Occipital lobe (tissue), 2 donors: ENCODE results near the gene ZDHHC8. TPM values are rescaled to one million over a fixed set of nuclear protein-coding genes. Genes with fewer than 3 reads are reported as not detected.

ENCODE experiments used
- DNase-seq: peaks from one replicate; lab custom pipeline; 2025; lab: John Stamatoyannopoulos, UW
- total RNA-seq: library from RNA; depleted of rRNA; stranded (reverse); fragments of >200 nt; gene quantifications from one replicate; pipeline ENCODE4 v1.2.3, GENCODE V29; 2014

Gene ZDHHC8
- total RNA-seq, 1 donor from 2014 or later = 3.3 TPM

DNA sequence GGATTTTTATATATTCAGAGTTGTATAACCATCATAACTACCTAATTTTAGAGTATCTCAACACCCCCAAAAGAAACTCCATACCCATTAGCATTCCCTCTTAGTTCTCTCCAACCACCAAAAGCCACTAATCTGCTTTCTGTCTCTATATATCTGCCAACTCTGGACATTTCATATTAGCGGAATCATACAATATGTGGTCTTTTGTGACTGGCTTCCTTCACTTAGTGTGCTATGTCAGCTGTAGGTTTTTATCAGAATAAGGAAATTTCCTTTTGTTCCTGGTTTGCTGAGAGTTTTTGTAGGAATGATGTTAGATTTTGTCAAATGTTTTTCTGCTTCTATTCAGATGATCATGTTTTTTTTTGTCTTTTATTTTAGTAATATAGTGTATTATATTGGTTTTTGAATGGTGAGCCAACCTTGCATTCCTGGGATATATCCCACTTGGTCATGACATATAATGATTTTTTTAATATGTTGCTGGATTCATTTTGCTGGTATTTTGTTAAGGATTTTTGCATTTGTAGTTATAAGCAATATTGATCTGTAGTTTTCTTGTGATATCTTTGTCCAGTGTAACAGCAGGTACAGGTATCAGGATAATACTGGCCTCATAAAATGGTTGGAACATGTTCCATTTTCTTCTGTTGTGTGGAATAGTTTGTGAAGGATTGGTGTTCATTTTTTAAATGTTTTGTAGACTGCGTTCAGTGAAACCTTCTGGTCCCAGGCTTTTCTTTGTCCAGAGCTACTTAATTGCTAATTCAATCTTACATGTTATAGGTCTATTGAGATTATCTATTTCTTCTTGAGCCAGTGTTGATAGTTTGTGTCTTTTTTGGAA lies 34.8 kb upstream of the ZDHHC8 start:
- DNase-seq = no peak

DNA sequence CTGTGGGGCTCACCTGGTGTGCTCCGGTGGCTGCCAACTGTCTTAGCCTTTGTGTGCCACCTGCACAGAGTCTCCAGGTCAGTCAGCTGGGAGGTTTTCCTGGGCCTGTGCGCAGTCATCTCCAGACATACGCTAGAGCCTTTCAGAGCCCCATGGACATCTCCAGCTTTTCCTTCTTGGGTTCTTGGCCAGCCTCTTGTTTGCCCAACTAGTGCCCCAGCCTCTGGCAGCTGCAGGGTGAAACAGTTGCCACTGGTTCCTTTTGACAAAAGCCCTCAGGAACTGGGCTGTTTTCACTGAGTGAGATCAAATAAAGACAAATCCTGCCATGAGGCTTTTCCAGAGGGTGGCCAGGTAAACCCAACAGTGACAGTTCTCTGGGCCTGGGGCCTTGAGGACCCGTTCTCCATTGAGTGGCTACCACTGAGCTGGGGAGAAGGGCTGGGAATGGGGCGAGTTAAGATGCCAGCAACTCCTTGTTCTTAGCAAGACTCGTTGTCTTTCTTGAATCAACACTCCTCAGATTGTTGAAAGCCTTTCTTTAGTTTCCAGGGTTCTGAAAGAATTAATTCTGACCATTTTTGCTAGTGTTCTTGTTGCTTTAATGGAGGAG lies 32.4 kb upstream of the ZDHHC8 start:
- DNase-seq = no peak

DNA sequence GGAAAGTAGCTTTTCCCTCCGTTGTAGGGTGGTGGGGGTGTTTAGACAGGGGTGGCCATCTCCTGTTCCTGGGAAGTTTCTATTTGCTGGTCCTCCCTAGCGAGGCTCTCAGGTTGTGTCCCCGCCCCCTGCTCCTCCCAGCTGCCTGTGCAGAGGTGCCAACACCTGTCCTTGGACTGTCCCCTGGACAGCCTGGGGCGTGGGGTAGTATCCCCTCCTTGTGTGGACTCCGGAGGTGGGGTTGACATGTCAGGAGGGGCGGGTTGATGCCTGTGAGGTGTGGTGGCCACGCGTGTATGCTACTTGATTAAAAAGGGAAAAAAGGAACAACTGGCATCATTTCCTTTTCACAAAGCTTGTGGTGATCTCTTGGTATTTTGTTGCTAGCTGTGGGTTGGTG lies 30.0 kb upstream of the ZDHHC8 start:
- DNase-seq = no peak

GRCh38 chr22:20102203-20102780 lies 29.3 kb upstream of the ZDHHC8 start:
- DNase-seq = no peak

DNA sequence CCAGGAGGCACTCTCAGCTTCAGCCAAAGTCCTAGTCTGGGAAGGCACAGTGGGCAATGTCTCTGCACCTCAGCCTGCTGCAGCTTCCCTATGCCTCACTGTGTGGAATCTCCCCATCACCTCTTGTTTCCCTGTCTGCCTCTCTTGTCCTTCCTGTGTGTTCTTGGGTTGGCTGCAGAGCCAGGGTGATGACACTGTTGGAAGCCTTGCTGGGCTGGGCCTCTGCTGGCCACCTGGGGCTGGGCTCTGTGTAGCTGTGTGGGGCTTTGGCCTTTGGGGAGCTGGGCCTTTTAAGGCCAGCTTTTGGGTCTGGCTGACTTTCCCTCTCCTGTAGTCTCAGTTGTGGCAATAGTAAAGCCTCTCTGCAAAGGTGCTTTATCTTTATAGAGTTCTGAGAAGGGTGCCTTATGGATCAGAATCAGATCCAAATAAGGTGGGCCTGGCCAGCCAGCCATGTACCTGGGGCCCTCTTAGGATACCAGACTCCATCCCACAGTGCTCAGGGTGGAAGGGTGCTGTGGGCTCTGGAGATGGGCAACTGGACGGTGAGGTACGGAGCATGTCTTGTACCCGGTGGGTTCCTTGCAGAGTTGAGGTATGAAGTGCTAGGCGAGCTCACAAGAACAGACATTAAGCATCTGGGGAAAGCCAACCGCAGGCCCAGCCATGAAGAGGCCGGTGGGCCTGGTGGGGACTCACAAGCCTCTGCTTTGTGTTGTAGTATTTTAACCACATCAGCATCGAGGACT lies 26.0 kb upstream of the ZDHHC8 start:
- no peak for DNase-seq

DNA sequence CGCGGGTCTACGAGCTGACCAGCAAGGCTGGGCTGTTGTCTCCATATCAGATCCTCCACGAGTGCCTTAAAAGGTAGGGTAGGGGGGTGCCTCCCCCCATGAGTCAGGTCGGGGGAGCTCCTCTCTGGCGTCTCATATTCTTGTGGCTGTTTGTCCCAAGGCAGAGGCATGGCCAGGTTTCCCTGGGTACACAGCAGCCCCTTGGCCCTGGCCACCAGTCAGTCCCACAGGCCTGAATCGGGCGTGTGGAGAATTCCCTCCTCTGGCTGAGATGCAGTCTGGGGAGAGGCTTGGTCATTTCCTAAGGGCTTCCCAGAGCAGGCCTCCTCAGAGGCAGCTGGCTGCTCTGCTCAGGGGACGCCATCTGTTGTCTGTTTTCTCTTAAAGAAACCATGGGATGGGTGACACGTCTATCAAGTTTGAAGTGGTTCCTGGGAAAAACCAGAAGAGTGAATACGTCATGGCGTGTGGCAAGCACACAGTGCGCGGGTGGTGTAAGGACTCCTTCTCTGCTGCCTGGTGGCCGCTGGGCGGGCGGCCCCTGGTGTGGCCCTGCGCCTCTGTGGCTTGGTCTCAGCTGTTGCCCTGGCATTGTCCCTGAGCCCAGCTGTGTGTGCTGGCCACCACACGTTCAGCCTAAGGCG lies 25.3 kb upstream of the ZDHHC8 start:
- DNase-seq = no peak

- DNase-seq = no peak
These were observed 24.8 kb upstream of the ZDHHC8 start for GRCh38 chr22:20106849-20107237.

DNA sequence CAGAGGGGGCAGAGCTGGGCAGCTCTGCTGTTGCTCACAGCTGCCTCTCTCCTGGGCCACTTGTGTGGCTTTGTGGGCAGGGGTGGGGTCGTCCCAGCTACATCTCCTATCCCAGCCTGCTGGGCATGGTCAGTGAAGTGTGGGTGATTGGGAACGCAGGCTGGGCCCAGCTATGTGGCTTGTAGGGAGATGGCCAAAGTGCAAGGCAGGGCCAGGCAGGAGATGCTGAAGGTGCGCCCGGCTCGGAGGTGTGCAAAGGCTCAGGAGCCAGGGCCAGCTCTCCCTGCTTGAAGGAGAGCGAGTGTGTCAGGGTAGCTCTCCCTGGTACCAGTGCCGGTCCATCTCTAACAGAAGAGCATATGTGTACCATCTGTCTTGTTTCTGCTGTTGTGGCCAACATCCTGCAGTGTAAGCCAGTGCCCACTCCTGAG lies 24.1 kb upstream of the ZDHHC8 start:
- no peak for DNase-seq

- DNase-seq = no peak
These were observed 23.4 kb upstream of the ZDHHC8 start for GRCh38 chr22:20107951-20108756.

GRCh38 chr22:20108757-20109230 lies 22.8 kb upstream of the ZDHHC8 start:
- no peak for DNase-seq

DNA sequence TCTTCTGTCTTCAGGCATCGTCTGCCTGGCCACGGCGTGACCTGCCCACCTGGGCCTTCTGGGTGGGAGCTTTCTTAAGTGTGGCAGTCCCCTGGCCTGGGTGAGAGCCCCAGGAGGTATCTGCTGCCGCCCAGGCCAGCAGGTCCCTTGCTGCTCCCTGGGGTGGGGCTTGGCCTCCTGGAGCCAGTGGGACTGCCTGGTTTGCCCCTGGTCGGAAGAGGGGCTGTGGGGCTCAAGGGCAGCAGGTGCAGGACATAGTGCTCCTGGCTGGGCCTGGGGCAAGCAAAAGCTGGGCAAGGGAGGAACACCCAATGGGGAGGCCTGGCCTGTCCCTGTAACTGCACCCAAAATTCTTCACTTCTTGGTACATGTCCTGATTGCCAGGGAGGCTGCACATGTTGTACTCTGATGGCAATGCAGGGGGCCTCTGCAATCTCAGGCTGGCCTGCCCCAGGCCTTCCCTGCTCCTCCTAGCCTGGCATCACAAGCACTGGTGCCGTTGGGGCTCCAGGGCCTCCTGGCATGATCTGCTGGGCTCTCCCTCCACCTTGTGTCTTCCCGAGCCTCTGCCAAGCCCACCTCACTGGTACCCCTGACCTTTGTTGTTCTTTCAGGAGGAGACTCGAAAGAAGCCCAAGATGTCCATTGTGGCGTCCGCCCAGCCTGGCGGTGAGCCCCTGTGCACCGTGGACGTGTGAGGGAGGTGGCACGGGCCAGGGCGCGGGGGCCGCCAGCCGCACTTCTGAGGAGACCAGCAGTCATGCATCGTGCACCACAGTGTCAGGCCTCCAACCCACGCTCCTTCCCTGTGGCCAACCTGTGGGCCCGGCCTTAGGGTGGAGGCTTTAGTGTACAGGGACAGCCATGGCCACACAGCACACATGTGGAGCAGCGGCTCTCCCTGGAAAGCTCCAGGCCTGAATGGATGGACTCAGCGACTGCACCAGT lies 21.9 kb upstream of the ZDHHC8 start:
- no peak for DNase-seq

- no peak for DNase-seq
These were observed 21.1 kb upstream of the ZDHHC8 start for GRCh38 chr22:20110359-20110985.

DNA sequence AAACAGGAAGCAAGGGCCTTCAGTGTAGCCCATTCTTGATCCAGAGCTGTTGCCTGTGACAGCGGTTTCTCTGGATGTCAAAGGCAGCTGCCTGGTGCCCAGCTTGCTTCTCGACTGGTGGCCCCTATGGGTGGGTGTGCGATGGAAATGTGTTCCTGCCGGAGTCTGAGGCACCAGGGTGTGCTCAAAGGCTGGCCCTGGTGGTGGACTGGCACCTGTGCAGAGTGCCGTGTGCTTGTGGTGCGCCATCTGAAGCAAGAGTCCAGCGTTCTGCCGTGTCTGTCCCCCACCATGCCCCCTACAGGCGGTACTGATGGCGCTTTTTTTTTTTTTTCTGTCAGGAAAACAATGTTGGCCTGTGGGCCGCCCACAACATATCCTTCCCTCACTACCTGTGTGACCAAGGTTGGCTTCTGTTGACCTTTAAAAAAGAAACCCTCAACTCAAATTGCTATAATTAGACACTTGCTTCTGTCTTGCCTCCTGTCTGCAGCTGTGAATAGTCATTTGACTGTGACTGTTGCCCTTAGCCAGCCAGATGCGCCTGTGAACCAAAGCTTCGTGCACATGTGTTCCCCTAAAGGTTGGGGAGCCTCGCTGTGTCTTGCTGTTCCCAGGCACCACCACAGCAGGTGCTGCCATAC lies 20.4 kb upstream of the ZDHHC8 start:
- no peak for DNase-seq

- no peak for DNase-seq
These were observed 19.6 kb upstream of the ZDHHC8 start for GRCh38 chr22:20111689-20112622.

- no peak for DNase-seq
These were observed 18.7 kb upstream of the ZDHHC8 start for GRCh38 chr22:20112623-20113511.
